H9 (cell line): ENCODE measurements around the gene ST6GALNAC1. TPM values are rescaled to one million over a fixed set of nuclear protein-coding genes. Genes with fewer than 3 reads are reported as not detected.

Experiments used
- DNase-seq: peaks from one replicate; pipeline ENCODE4 v3.0.0-alpha.2; 2017
- H2AFZ ChIP-seq: one replicate; pipeline ENCODE4 v1.6.1; 2013; ENCODE audit warnings: mild to moderate bottlenecking, low read length, control low read depth, moderate library complexity
- H2AK5ac ChIP-seq: 2 replicates; pipeline ENCODE4 v1.6.1; 2013; ENCODE audit warnings: low read length, control low read depth, mixed read lengths; ENCODE audit not compliant: insufficient read length
- H2BK120ac ChIP-seq: one replicate; pipeline ENCODE4 v1.6.1; 2013; ENCODE audit warnings: low read depth, mild to moderate bottlenecking, low read length, control low read depth, inconsistent platforms; ENCODE audit not compliant: poor library complexity, severe bottlenecking
- H2BK12ac ChIP-seq: 2 replicates; pipeline ENCODE4 v1.6.1; 2013; ENCODE audit warnings: low read length, control low read depth, mixed read lengths, low read depth; ENCODE audit not compliant: insufficient read length
- H2BK15ac ChIP-seq: 2 replicates; pipeline ENCODE4 v1.6.1; 2013; ENCODE audit warnings: low read depth, low read length, control low read depth
- H2BK20ac ChIP-seq: one replicate; pipeline ENCODE4 v1.6.1; 2013; ENCODE audit warnings: low read depth, mild to moderate bottlenecking, low read length, control low read depth, inconsistent platforms; ENCODE audit not compliant: poor library complexity, severe bottlenecking
- H2BK5ac ChIP-seq: 2 replicates; pipeline ENCODE4 v1.6.1; 2013; ENCODE audit warnings: low read length, control low read depth, mixed read lengths; ENCODE audit not compliant: insufficient read length
- H3K14ac ChIP-seq: 2 replicates; pipeline ENCODE4 v1.6.1; 2013; ENCODE audit warnings: low read length, control low read depth; ENCODE audit not compliant: insufficient read depth
- H3K18ac ChIP-seq: 2 replicates; pipeline ENCODE4 v1.6.1; 2013; ENCODE audit warnings: low read depth, mild to moderate bottlenecking, mixed read lengths, low read length, control low read depth; ENCODE audit not compliant: insufficient read length
- H3K23ac ChIP-seq: 2 replicates; pipeline ENCODE4 v1.6.1; 2013; ENCODE audit warnings: low read length, control low read depth, mixed read lengths, low read depth; ENCODE audit not compliant: insufficient read length
- H3K23me2 ChIP-seq: 2 replicates; pipeline ENCODE4 v1.6.1; 2013; ENCODE audit warnings: low read depth, mild to moderate bottlenecking, mixed read lengths, low read length, control low read depth; ENCODE audit not compliant: insufficient read length, poor library complexity, severe bottlenecking
- H3K27ac ChIP-seq: 2 replicates; pipeline ENCODE4 v1.5.1; 2013; ENCODE audit warnings: low read length, control low read depth, mixed read lengths, low read depth; ENCODE audit not compliant: insufficient read length
- H3K27me3 ChIP-seq: 2 replicates; pipeline ENCODE4 v1.6.1; 2013; ENCODE audit warnings: low read length, control low read depth, inconsistent platforms; ENCODE audit not compliant: insufficient read depth
- H3K4ac ChIP-seq: 2 replicates; pipeline ENCODE4 v1.6.1; 2013; ENCODE audit warnings: low read depth, mild to moderate bottlenecking, control low read depth, inconsistent platforms, low read length, moderate library complexity
- H3K4me1 ChIP-seq: 2 replicates; pipeline ENCODE4 v1.6.1; 2013; ENCODE audit warnings: low read length, control low read depth, inconsistent platforms; ENCODE audit not compliant: insufficient read depth
- H3K4me2 ChIP-seq: 2 replicates; pipeline ENCODE4 v1.6.1; 2013; ENCODE audit warnings: low read length, control low read depth, mixed read lengths; ENCODE audit not compliant: insufficient read length, insufficient read depth
- H3K56ac ChIP-seq: 2 replicates; pipeline ENCODE4 v1.6.1; 2013; ENCODE audit warnings: low read depth, mild to moderate bottlenecking, mixed read lengths, low read length, control low read depth; ENCODE audit not compliant: insufficient read length
- H3K79me1 ChIP-seq: 2 replicates; pipeline ENCODE4 v1.6.1; 2013; ENCODE audit warnings: low read depth, mild to moderate bottlenecking, moderate library complexity, low read length, control low read depth, inconsistent platforms; ENCODE audit not compliant: insufficient read depth, poor library complexity, severe bottlenecking
- H3K79me2 ChIP-seq: 2 replicates; pipeline ENCODE4 v1.6.1; 2013; ENCODE audit warnings: low read length, control low read depth, inconsistent platforms; ENCODE audit not compliant: insufficient read depth
- H3K9ac ChIP-seq: 2 replicates; pipeline ENCODE4 v1.6.1; 2013; ENCODE audit warnings: low read length, control low read depth, mixed read lengths; ENCODE audit not compliant: insufficient read length; ENCODE audit errors: extremely low read depth
- H3K9me3 ChIP-seq: one replicate; pipeline ENCODE4 v1.6.1; 2013; ENCODE audit warnings: low read depth, low read length, inconsistent platforms; ENCODE audit not compliant: control insufficient read depth
- H3T11ph ChIP-seq: one replicate; pipeline ENCODE4 v1.6.1; 2013; ENCODE audit warnings: mild to moderate bottlenecking, low read length, control low read depth, inconsistent platforms
- H4K20me1 ChIP-seq: one replicate; pipeline ENCODE4 v1.6.1; 2013; ENCODE audit not compliant: control insufficient read depth, insufficient read length, insufficient read depth
- H4K5ac ChIP-seq: 2 replicates; pipeline ENCODE4 v1.6.1; 2013; ENCODE audit warnings: low read depth, mild to moderate bottlenecking, mixed read lengths, low read length, control low read depth; ENCODE audit not compliant: insufficient read length
- H4K8ac ChIP-seq: replicated peaks from 2 replicates; pipeline ENCODE4 v1.6.1; 2013; ENCODE audit warnings: low read length, control low read depth, mixed read lengths, low read depth; ENCODE audit not compliant: insufficient read length
- H4K91ac ChIP-seq: 2 replicates; pipeline ENCODE4 v1.6.1; 2013; ENCODE audit warnings: low read depth, mild to moderate bottlenecking, moderate library complexity, mixed read lengths, low read length, control low read depth; ENCODE audit not compliant: insufficient read length
- H3K27ac Mint-ChIP-seq, 3 experiments: 2 replicates in 2 of 3; 3 replicates in 1 of 3; pipeline ENCODE4 v1.8.0; 2020 to 2021; ENCODE audit warnings: mixed read lengths in 3 of 3, mild to moderate bottlenecking in 1 of 3, moderate library complexity in 1 of 3
- H3K27me3 Mint-ChIP-seq: 2 replicates; pipeline ENCODE4 v1.8.0; 2021; ENCODE audit warnings: low read depth, mild to moderate bottlenecking, moderate library complexity, mixed read lengths
- H3K36me3 Mint-ChIP-seq, 3 experiments: 2 replicates in 2 of 3; 3 replicates in 1 of 3; pipeline ENCODE4 v1.8.0; 2020 to 2021; ENCODE audit warnings: low read depth in 3 of 3, mixed read lengths in 3 of 3; ENCODE audit not compliant: insufficient read depth in 1 of 3
- H3K4me1 Mint-ChIP-seq, 2 experiments: 2 replicates each; pipeline ENCODE4 v1.8.0; 2020; ENCODE audit warnings: mixed read lengths in 2 of 2
- H3K4me3 Mint-ChIP-seq, 2 experiments: 2 replicates in 1 of 2; 3 replicates in 1 of 2; pipeline ENCODE4 v1.8.0; 2020 to 2021; ENCODE audit warnings: mild to moderate bottlenecking in 2 of 2, mixed read lengths in 2 of 2, moderate library complexity in 1 of 2
- H3K9me3 Mint-ChIP-seq, 2 experiments: 2 replicates in 1 of 2; 3 replicates in 1 of 2; pipeline ENCODE4 v1.8.0; 2020; ENCODE audit warnings: mild to moderate bottlenecking in 2 of 2, mixed read lengths in 2 of 2, moderate library complexity in 1 of 2
- WGBS: extraction: QIAGEN DNeasy Blood & Tissue Kit; methylation state at CpG from one replicate; pipeline ENCODE4 v1.1.7; 2013; ENCODE audit warnings: missing lambda C conversion rate, low lambda C conversion rate, mixed read lengths; ENCODE audit not compliant: insufficient read length; ENCODE audit errors: extremely low coverage; 5-methylcytosine and 5-hydroxymethylcytosine counted together
- total RNA-seq: library from RNA; stranded (reverse); gene quantifications from 2 replicates; pipeline ENCODE4 v1.2.1, GENCODE V29; 2021
- TF ChIP-seq, protein P1 (sequence below): fragments of 200-600 bp; sonication (generic); conservative IDR thresholded peaks from 3 replicates; pipeline ENCODE4 v1.8.0; 2021; ENCODE audit warnings: antibody characterized with exemption, mild to moderate bottlenecking

Gene ST6GALNAC1
- total RNA-seq, 1 experiment from 2014 or later, result not detected

- H2AFZ ChIP-seq, result no peak overlapping the region
- H3K79me2 ChIP-seq, result no peaks in the 10 kb centered on the region
- H2BK20ac ChIP-seq, result no peak overlapping the region
- H3K79me1 ChIP-seq, result no peaks in the 10 kb centered on the region
- no peak overlapping the region for H3K56ac ChIP-seq
- Mint-ChIP-seq H3K4me1 (peaks cover 19 to 20% of the 10 kb centered on the region in 2 experiments), H3K4me3 (no peak overlapping the region), H3K27me3 (peaks cover 16% of the 10 kb centered on the region), H3K27ac (no peak overlapping the region), H3K36me3 (no peaks in the 10 kb centered on the region), H3K9me3 (no peaks in the 10 kb centered on the region)
- H3K4ac ChIP-seq, result no peak overlapping the region
- no peaks in the 10 kb centered on the region for H3K23me2 ChIP-seq
- no peaks in the 10 kb centered on the region for H3K27me3 ChIP-seq
- no peak overlapping the region for H4K8ac ChIP-seq
- H2BK15ac ChIP-seq, result no peak overlapping the region
- no peak overlapping the region for H3K23ac ChIP-seq
- H3T11ph ChIP-seq, result no peak overlapping the region
- no peaks in the 10 kb centered on the region for H4K20me1 ChIP-seq
- H4K91ac ChIP-seq, result no peak overlapping the region
- H3K27ac ChIP-seq, result no peak overlapping the region
- no peak overlapping the region for H4K5ac ChIP-seq
- no peak overlapping the region for H3K9ac ChIP-seq
- H2BK120ac ChIP-seq, result no peak overlapping the region
- no peak overlapping the region for H3K18ac ChIP-seq
- no peak overlapping the region for H3K14ac ChIP-seq
- no peaks in the 10 kb centered on the region for H3K9me3 ChIP-seq
- no peak overlapping the region for H2BK5ac ChIP-seq
- H3K4me2 ChIP-seq, result no peak overlapping the region
- no peak overlapping the region for H2BK12ac ChIP-seq
- WGBS, result no CpG with 5 or more reads among the region's 6 CpGs
- no peak for DNase-seq
- H3K4me1 ChIP-seq, result peaks cover 2% of the 10 kb centered on the region; the same call in 1 of the 2 replicates
- TF ChIP-seq, protein P1, sequence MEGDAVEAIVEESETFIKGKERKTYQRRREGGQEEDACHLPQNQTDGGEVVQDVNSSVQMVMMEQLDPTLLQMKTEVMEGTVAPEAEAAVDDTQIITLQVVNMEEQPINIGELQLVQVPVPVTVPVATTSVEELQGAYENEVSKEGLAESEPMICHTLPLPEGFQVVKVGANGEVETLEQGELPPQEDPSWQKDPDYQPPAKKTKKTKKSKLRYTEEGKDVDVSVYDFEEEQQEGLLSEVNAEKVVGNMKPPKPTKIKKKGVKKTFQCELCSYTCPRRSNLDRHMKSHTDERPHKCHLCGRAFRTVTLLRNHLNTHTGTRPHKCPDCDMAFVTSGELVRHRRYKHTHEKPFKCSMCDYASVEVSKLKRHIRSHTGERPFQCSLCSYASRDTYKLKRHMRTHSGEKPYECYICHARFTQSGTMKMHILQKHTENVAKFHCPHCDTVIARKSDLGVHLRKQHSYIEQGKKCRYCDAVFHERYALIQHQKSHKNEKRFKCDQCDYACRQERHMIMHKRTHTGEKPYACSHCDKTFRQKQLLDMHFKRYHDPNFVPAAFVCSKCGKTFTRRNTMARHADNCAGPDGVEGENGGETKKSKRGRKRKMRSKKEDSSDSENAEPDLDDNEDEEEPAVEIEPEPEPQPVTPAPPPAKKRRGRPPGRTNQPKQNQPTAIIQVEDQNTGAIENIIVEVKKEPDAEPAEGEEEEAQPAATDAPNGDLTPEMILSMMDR, result no peak
- no peak overlapping the region for H2AK5ac ChIP-seq
Measured at GRCh38 chr17:76625496-76625895, 18.1 kb downstream of the ST6GALNAC1 start.
